SIG-M5 treated with dmso at 0.1 percent for 504 hours (cell line): ENCODE measurements around the gene ATAD2B.
A peak's percentile ranks its signal among the peaks of the same experiment; 100 is the strongest.
"Not testable (repeated sequence)": the region's sequence is repeated elsewhere in the genome, so short reads cannot be mapped to it uniquely, and the experiment has no call there.

ENCODE experiments used
- DNase-seq: peaks from one replicate; lab custom pipeline; 2025; ENCODE audit not compliant: unreplicated experiment; lab: John Stamatoyannopoulos, UW

ATAD2B gene

DNA sequence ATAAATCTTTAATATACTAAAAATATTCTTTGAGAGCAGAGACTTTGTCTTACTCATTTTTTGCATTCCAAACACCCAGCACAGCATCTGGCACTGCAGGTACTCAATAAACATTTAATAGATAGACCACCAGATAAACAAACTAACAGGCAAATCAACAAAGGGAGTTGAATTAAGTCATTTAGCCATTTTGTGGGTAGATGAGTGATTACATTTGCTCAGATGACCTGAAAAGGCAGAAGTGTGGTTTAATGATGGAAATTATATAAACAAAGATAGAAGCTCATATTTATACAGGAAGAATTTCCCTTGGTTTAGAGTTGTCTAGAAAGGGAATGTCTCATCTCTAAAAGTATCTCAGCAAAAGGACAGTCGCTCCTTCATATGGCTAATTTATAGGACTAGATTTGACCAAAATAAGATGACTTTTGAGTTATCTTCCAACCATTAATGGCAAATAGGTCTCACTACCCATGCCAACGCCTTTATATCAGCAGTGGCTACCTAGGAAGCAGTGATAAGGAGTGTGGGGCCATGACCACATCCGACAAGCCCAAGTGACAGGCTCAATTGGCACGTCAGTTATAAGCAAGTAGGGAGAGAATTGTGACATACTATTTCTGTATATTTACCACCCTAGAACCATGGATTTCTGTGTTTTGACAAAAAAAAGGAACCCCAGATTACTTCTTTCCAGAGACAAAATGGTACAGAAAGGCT, 173.5 kb downstream of the ATAD2B start:
- DNase-seq, result no peak

- DNase-seq, result no peak
Observed at GRCh38 chr2:23751747-23752265, 175.1 kb downstream of the ATAD2B start.

DNA sequence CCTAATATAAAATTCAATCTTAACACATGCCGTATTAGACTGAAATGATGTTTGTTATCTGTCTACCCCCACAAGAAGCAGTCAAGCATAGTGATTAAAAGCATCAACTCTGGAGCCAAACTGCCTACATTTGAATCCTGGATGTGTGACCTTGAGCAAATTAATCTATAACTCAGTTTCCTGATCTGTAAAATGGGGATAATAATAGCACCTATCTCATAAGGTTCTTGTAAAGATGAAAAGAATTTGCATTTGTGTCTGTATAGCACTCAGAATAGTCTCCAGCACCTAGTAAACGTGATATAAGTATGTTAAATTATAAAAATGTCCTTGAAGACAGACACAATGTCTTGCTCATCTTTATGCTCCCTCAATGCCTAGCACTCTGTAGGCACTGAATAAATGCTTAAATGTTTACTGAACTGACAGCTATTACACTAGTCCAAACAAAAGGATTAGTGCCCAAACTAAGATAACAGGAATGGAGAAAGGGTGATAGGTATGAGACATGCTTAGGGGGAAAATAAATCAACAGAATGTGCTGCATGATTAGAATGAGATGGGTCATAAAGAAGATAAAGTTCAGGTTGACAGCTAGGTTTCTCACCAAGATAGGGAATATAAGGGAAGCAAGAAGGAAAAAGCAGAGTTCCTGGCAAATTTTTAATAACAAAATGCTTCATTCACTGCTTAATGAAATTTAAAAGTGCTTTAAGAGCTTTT, 180.6 kb downstream of the ATAD2B start:
- no peak for DNase-seq

DNA sequence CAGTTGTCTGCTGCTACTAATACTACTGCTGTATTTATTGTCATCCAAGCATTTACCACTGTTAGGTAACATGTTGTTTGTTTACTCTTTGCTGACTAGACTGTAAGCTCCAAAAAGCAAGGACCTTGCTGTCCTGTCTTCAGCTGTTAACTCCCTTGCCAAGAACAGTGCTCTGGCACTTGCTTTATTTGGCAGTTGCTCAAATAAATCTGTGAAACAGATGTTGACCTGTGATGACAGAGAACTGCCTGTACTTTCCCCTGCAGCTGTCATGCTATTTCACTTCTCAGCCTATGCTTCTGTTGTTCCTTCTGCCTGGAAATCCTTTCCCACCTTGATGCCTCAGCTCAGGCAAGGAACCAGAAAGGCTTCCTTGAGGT, 181.2 kb downstream of the ATAD2B start:
- no peak for DNase-seq

GRCh38 chr2:23745068-23745725, 181.7 kb downstream of the ATAD2B start:
- DNase-seq, result no peak

DNA sequence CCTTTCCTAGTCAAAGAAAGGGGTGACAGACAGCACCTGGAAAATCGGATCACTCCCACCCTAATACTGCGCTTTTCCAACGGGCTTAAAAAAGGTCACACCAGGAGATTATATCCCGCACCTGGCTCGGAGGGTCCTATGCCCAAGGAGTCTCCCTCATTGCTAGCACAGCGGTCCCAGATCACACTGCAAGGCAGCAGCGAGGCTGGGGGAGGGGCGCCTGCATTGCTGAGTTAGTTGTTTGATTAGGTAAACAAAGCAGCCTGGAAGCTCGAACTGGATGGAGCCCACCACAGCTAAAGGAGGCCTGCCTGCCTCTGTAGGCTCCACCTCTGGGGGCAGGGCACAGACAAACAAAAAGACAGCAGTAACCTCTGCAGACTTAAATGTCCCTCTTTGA, 190.1 kb downstream of the ATAD2B start:
- not testable (repeated sequence) for DNase-seq

DNA sequence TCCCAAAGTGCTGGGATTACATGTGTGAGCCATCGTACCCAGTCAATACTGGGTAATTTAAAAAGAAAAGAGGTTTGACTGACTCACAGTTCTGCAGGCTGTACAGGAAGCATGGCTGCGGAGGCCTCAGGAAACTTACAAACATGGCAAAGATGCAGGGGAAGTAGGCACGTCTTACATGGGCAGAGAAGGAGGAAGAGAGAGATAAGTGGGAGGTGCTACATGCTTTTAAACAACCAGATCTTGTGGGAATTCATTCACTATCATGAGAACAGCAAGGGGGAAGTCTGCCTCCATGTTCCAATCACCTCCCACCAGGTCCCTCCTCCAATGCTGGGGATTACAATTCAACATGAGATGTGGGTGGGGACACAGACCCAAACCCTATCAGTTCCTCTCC, 192.5 kb downstream of the ATAD2B start:
- DNase-seq, result no peak

GRCh38 chr2:23723029-23723428, 203.9 kb downstream of the ATAD2B start:
- DNase-seq, result not testable (repeated sequence)

DNA sequence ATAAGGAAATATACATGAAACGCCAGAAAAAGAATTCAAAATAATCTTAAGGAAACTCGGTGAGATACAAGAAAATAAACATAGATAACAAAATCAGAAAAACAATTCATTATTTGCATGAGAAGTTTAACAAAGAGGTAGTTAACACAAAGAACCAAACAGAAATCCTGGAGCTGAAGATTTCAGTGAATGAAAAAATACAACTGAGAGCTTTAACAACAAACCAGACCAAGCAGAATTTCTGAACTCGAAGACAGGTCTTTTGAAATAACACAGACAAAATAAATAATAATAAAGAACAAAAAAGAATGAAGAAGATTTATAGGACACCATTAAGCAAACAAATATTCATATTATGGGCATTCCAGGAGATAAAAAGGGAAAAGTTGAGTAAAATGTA, 204.7 kb downstream of the ATAD2B start:
- no peak for DNase-seq

DNA sequence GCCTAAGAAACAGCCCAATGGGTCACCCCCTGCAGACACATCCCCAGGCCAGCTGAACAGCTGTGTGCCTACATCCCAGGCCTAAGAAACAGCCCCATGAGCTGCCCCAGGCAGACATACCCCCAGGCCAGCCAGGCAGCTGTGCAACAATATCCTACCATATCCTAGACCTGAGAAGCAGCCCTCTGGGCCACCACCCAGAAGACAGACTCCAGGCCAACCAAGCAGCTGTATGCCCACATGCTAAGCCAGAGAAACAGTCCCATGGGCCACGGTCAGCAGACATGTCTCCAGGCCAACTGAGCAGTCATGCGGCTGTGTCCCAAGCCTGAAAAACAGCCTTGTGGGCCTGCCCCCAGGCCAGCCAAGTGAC, 205.5 kb downstream of the ATAD2B start:
- DNase-seq, result no peak

GRCh38 chr2:23720705-23721453, 206.0 kb downstream of the ATAD2B start:
- DNase-seq, result no peak

DNA sequence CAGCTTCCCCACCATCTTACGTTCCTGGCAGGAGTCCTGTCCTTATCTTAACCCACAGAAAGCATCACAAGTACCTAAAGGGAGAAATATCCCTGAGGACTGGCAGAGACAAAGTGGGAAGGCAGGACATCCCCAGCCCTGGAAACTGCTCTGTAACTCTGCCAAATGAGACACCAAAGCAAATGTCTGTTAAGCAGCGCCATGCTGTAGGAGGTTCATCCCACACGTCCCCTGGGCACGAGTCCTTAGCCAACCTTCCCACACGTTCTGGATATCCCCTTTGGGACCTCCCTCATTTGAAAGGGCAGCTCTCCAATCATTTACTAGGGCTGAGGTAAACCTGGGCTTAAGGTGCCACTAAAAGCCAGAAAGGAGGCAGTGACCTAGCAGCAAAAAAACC, 207.2 kb downstream of the ATAD2B start:
- no peak for DNase-seq

DNA sequence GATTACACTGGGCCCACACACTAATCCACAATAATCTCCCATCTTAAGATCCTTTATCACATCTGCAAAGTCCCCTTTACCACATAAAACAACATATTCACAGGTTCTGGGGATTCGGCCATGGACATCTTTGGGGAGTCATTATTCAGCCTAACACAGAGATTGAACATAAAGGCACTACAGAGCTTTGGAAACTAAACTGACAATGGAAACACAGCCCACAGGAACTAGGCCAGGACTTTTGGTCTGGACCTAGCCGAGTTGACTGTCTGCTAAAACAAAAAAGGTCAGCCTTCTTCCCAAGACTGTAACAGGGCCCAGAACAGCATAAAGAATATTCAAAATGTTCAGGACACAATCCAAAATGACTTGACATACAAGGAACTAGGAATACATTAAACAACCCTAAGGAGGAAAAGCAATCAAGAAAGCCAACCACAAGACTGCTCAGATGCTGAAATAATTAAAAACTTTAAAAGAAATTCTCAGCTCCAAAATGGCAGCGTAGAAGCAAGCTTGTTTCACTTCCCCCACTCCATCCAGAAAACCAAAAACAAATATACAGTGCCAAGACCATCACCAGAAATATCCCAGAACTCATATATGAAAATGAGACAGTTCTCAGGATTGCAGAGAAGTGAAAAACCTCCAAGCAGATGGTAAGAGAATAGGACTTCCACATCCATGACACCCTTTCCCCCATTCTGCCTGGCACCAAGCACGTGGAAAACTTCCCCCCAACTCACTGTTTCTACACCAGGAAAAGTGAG, 207.8 kb downstream of the ATAD2B start:
- no peak for DNase-seq

DNA sequence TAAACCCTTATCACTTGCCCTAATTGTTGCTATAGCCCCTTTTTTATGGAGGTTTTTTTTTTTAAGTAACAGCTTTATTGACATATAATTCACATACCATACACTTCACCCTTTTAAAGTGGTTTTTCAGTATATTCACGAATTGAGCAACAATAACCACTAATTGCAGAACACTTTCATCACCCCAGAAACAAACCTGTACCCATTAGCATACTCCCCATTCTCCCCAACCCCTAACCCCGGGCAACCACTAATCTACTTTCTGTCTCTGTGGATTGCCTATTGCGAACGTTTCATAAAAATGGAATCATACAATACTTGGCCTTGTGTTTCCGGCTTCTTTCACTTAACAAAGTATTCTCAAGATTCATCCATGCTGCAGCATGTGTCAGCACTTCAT, 213.6 kb downstream of the ATAD2B start:
- DNase-seq, result peak; percentile 72

GRCh38 chr2:23712756-23713151, 214.2 kb downstream of the ATAD2B start:
- DNase-seq, result no peak

- DNase-seq, result no peak
Observed at GRCh38 chr2:23711979-23712755, 214.8 kb downstream of the ATAD2B start.

DNA sequence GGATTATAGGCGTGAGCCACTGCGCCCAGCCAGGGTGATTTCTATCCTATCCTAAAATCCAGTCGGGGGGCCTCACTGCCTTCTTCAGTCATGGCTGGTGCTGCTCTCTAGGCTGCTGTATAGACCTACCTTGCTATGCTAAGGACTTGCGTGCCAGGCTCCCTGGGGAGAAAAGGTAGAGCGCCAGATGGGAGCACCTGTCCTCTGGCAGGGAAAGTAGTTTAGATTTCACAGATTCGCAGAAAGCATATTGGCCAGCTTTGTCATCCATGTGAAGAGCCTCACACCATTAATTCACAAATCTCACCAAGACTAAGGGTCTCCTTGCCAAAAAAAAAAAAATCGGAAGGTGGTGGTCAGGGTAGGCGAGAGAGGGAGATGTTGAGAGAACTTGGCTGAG, 217.6 kb downstream of the ATAD2B start:
- no peak for DNase-seq

DNA sequence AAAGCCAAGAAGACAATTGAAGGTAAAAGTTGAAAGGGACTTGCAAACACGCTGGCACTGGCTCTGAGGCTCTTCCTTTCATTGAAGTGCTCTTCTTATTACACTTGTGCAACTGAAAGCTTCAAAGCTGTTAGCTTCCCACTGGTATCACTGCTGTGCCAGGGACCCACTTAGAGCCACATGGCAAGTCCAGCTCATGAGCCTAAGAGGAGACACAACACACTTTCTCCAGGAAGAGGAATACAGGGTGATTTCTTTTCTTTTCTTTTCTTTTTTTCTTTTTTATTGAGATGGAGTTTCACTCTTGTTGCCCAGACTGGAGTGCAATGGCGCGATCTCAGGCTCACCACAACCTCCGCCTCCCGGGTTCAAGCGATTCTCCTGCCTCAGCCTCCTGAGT, 218.2 kb downstream of the ATAD2B start:
- no peak for DNase-seq

GRCh38 chr2:23707096-23707495, 219.8 kb downstream of the ATAD2B start:
- no peak for DNase-seq

- no peak for DNase-seq
Observed at GRCh38 chr2:23706613-23707078, 220.3 kb downstream of the ATAD2B start.
